ENCODE measurements around the gene INPP4B. TPM values are rescaled to one million over a fixed set of nuclear protein-coding genes. Genes with fewer than 3 reads are reported as not detected.

INPP4B gene
- total RNA-seq, 1 experiment from 2014 or later: 0.07 TPM

- Histone ChIP-seq H4K91ac (ENCODE audit: insufficient read length, low read depth, low read length) (no peak overlapping the region), H4K20me1 (ENCODE audit: control insufficient read depth, insufficient read depth, insufficient read length) (no peaks in the 10 kb centered on the region), H3K79me1 (ENCODE audit: insufficient read depth, low read depth, low read length, poor library complexity, severe bottlenecking) (no peaks in the 10 kb centered on the region), H3T11ph (ENCODE audit: low read length) (no peak overlapping the region), H3K56ac (ENCODE audit: insufficient read length, low read depth, low read length) (no peak overlapping the region), H3K14ac (ENCODE audit: insufficient read depth, low read length) (no peak overlapping the region), H3K18ac (ENCODE audit: insufficient read length, low read depth, low read length) (no peak overlapping the region), H3K9me3 (ENCODE audit: control insufficient read depth, low read depth, low read length) (no peaks in the 10 kb centered on the region), H2AFZ (ENCODE audit: low read length) (no peak overlapping the region), H3K23me2 (ENCODE audit: insufficient read length, low read depth, low read length, poor library complexity, severe bottlenecking) (no peaks in the 10 kb centered on the region), H4K8ac (replicated peaks; ENCODE audit: insufficient read length, low read depth, low read length) (no peak overlapping the region), H2AK5ac (ENCODE audit: insufficient read length, low read length) (no peak overlapping the region), H3K27ac (ENCODE audit: insufficient read length, low read depth, low read length) (no peak overlapping the region), H2BK20ac (ENCODE audit: low read depth, low read length, poor library complexity, severe bottlenecking) (no peak overlapping the region), H2BK12ac (ENCODE audit: insufficient read length, low read depth, low read length) (no peak overlapping the region), H3K4me1 (ENCODE audit: insufficient read depth, low read length) (no peaks in the 10 kb centered on the region; the same call in 1 of the 2 replicates), H3K4ac (ENCODE audit: low read depth, low read length) (no peak overlapping the region), H3K4me2 (ENCODE audit: insufficient read depth, insufficient read length, low read length) (no peak overlapping the region), H3K23ac (ENCODE audit: insufficient read length, low read depth, low read length) (no peak overlapping the region), H2BK120ac (ENCODE audit: low read depth, low read length, poor library complexity, severe bottlenecking) (no peak overlapping the region), H2BK5ac (ENCODE audit: insufficient read length, low read length) (no peak overlapping the region), H2BK15ac (ENCODE audit: low read depth, low read length) (no peak overlapping the region), H3K27me3 (ENCODE audit: insufficient read depth, low read length) (no peaks in the 10 kb centered on the region), H3K79me2 (ENCODE audit: insufficient read depth, low read length) (no peaks in the 10 kb centered on the region), H4K5ac (ENCODE audit: insufficient read length, low read depth, low read length) (no peak overlapping the region), H3K9ac (ENCODE audit: extremely low read depth, insufficient read length, low read length) (no peak overlapping the region)
- no peak for TF ChIP-seq CTCF (conservative IDR thresholded peaks at IDR 0.05)
- H3K9me3 Mint-ChIP-seq: no peaks in the 10 kb centered on the region
- DNase-seq: no peak
- H3K4me3 Mint-ChIP-seq: no peak overlapping the region
- no peak overlapping the region for H3K27ac Mint-ChIP-seq
- peaks cover 9% of the 10 kb centered on the region in 2 experiments; a peak in 3 of 4 replicates for H3K4me1 Mint-ChIP-seq
- no peaks in the 10 kb centered on the region; a peak in 1 of 7 replicates for H3K36me3 Mint-ChIP-seq (ENCODE audit: insufficient read depth in 1 of 3, low read depth in 3 of 3)
- no peaks in the 10 kb centered on the region for H3K27me3 Mint-ChIP-seq (ENCODE audit: low read depth)
Observed at GRCh38 chr4:142413485-142413884, 432.6 kb downstream of the INPP4B start.

Measured in H9 (cell line).